HepG2 (cell line): Measurements from ENCODE around the gene MORN1. TPM values are rescaled to one million over a fixed set of nuclear protein-coding genes. Genes with fewer than 3 reads are reported as not detected.

ENCODE experiments used
- ATAC-seq: fragments of 200-7000 bp; cut with Tn5 transposase; 3 replicates; pipeline ENCODE4 v1.9.1; 2020; ENCODE audit warnings: mild to moderate bottlenecking, moderate library complexity
- BruUV-seq: library from RNA; stranded (reverse); fragments of 400-500 nt; replicated peaks from 2 replicates; lab custom pipeline; 2021; lab: Mats Ljungman, UMichigan
- CTCF ChIA-PET: fragments of 300-600 bp; formaldehyde crosslinking; extraction: SDS; loops from one replicate; lab custom pipeline; 2021; ENCODE audit warnings: low total read pairs, inconsistent platforms, low intra/inter-chr PET ratio; lab: Yijun Ruan, JAX
- POLR2A ChIA-PET: fragments of 350-600 bp; sonication (Branson Sonifier 250); formaldehyde crosslinking; loops from one replicate; lab custom pipeline; 2020; ENCODE audit warnings: antibody characterized with exemption, inconsistent platforms; lab: Yijun Ruan, JAX
- DNase-seq: peaks from one replicate; pipeline ENCODE4 v3.0.0-alpha.2; 2015; ENCODE audit warnings: low spot score
- FAIRE-seq: peaks from 3 replicates; lab custom pipeline; 2011; peaks lifted over from hg19 to GRCh38; lab: Jason Lieb, UNC
- H2AFZ ChIP-seq: one replicate; pipeline ENCODE4 v1.6.1; 2011; ENCODE audit warnings: low read length, inconsistent platforms
- H3K27ac ChIP-seq: fragments of 300-600 bp; 3 replicates; pipeline ENCODE4 v1.8.0; 2011; ENCODE audit warnings: mixed run types, mild to moderate bottlenecking, mixed read lengths, low read length, inconsistent platforms; ENCODE audit not compliant: insufficient read depth; ENCODE audit errors: extremely low read length
- H3K27me3 ChIP-seq, 2 experiments: fragments of 200-600 bp in 1 of 2; 2 replicates in 1 of 2; 3 replicates in 1 of 2; pipeline versions ENCODE4 v1.6.0 to v1.8.0; 2011; ENCODE audit warnings: low read length in 2 of 2, mild to moderate bottlenecking in 2 of 2, moderate library complexity in 2 of 2, inconsistent platforms in 1 of 2; ENCODE audit not compliant: insufficient read depth in 2 of 2, control insufficient read depth in 1 of 2
- H3K36me3 ChIP-seq, 2 experiments: fragments of 200-600 bp in 1 of 2; replicated peaks in 1 of 2; 2 replicates in 1 of 2; 3 replicates in 1 of 2; pipeline versions ENCODE4 v1.5.1 to v1.8.0; 2011; ENCODE audit warnings: low read length in 2 of 2, inconsistent platforms in 1 of 2; ENCODE audit not compliant: insufficient read depth in 2 of 2, control insufficient read depth in 1 of 2
- H3K4me1 ChIP-seq: 2 replicates; pipeline ENCODE4 v1.5.1; 2012; ENCODE audit warnings: low read length, inconsistent platforms; ENCODE audit not compliant: insufficient read depth
- H3K4me2 ChIP-seq: 2 replicates; pipeline ENCODE4 v1.6.0; 2011; ENCODE audit warnings: low read depth, low read length, inconsistent platforms
- H3K4me3 ChIP-seq, 3 experiments: fragments of 200-600 bp in 1 of 3; sonication (generic), shearing (Covaris generic) in 1 of 3; replicated peaks in 1 of 3; 2 replicates each; pipeline ENCODE4 v1.5.1; 2011 to 2016; ENCODE audit warnings: low read length in 3 of 3, inconsistent platforms in 2 of 3, low read depth in 2 of 3, mild to moderate bottlenecking in 2 of 3, control low read depth in 1 of 3, mixed read lengths in 1 of 3; ENCODE audit not compliant: insufficient read depth in 1 of 3
- H3K79me2 ChIP-seq: one replicate; pipeline ENCODE4 v1.6.1; 2011; ENCODE audit warnings: low read length, inconsistent platforms; ENCODE audit not compliant: insufficient read depth
- H3K9ac ChIP-seq: 2 replicates; pipeline ENCODE4 v1.6.0; 2011; ENCODE audit warnings: mild to moderate bottlenecking, low read depth, low read length, inconsistent platforms; ENCODE audit not compliant: insufficient read depth
- H3K9me3 ChIP-seq: 2 replicates; pipeline ENCODE4 v1.5.1; 2012; ENCODE audit warnings: mild to moderate bottlenecking, low read length
- H4K20me1 ChIP-seq: 2 replicates; pipeline ENCODE4 v1.6.0; 2011; ENCODE audit warnings: inconsistent platforms, mild to moderate bottlenecking, low read length, moderate library complexity; ENCODE audit not compliant: insufficient read depth
- DR1 ChIP-seq: sonication (generic); formaldehyde crosslinking; IDR thresholded peaks from 2 replicates; pipeline ENCODE4 v1.8.0; 2021; ENCODE audit warnings: mild to moderate bottlenecking, missing genetic modification reagents, inconsistent platforms
- FOXK1 ChIP-seq: sonication (generic); formaldehyde crosslinking; IDR thresholded peaks from 2 replicates; pipeline ENCODE4 v1.4.0; 2020; ENCODE audit warnings: low read depth, missing genetic modification reagents, borderline replicate concordance
- MYC ChIP-seq: sonication (generic); formaldehyde crosslinking; IDR thresholded peaks from 2 replicates; pipeline ENCODE4 v1.9.0; 2021; ENCODE audit warnings: missing genetic modification reagents, borderline replicate concordance
- NFKBIZ ChIP-seq: IDR thresholded peaks from 2 replicates; pipeline ENCODE4 v1.6.1; 2018; ENCODE audit warnings: missing genetic modification reagents, missing compliant biosample characterization
- PLRG1 ChIP-seq: fragments of 450-650 bp; conservative IDR thresholded peaks from 2 replicates; pipeline ENCODE4 v1.6.1; 2016
- RARA ChIP-seq: IDR thresholded peaks from 2 replicates; pipeline ENCODE4 v1.6.1; 2016; ENCODE audit warnings: missing genetic modification reagents, missing compliant biosample characterization
- STAG1 ChIP-seq: sonication (generic); formaldehyde crosslinking; IDR thresholded peaks from 2 replicates; pipeline ENCODE4 v1.4.0; 2020; ENCODE audit warnings: missing genetic modification reagents
- SYNCRIP ChIP-seq: fragments of 200-400 bp; formaldehyde crosslinking; IDR thresholded peaks from 2 replicates; pipeline ENCODE4 v1.6.1; 2018; ENCODE audit warnings: mild to moderate bottlenecking, low read depth, low read length; ENCODE audit not compliant: insufficient read depth
- ZKSCAN1 ChIP-seq: fragments of 150-350 bp; IDR thresholded peaks from 2 replicates; pipeline ENCODE4 v1.6.1; 2014; ENCODE audit warnings: low read length
- ZNF282 ChIP-seq: fragments of 450-650 bp; IDR thresholded peaks from 2 replicates; pipeline ENCODE4 v1.6.1; 2018; ENCODE audit not compliant: partially characterized antibody
- ZNF605 ChIP-seq: sonication (generic); formaldehyde crosslinking; IDR thresholded peaks from 2 replicates; pipeline ENCODE4 v1.8.0; 2022; ENCODE audit warnings: mild to moderate bottlenecking, missing genetic modification reagents
- ZNF891 ChIP-seq: sonication (generic); formaldehyde crosslinking; IDR thresholded peaks from 2 replicates; pipeline ENCODE4 v1.5.0; 2020; ENCODE audit warnings: mild to moderate bottlenecking, missing genetic modification reagents
- WGBS: methylation state at CpG from one replicate; pipeline ENCODE4 v1.1.6; 2017; ENCODE audit warnings: low lambda C conversion rate; 5-methylcytosine and 5-hydroxymethylcytosine counted together
- in situ Hi-C: cut with HindIII; loops from 2 replicates; pipeline ENCODE4 v1.10.0; 2017; ENCODE audit warnings: low pct_unique_long_range_greater_than_20kb; ENCODE audit not compliant: extremely low pct_ligation_motif_present
- intact Hi-C: fragments of 100-400 bp; cut with micrococcal nuclease; formaldehyde crosslinking; loops from one replicate; pipeline ENCODE4 v1.10.0; 2022; ENCODE audit not compliant: unreplicated experiment
- polyA plus RNA-seq, 8 experiments: library from polyadenylated mRNA; depleted of rRNA in 3 of 8; stranded (reverse) in 7 of 8; unstranded in 1 of 8; fragments of >200 nt; fragmentation: Illumina TruSeq in 4 of 8; extraction: Trizol in 4 of 8; gene quantifications; 2 replicates each; pipeline versions ENCODE4 v1.2.1 to v1.2.3, GENCODE V29; 2011 to 2016; ENCODE audit warnings: low read depth in 4 of 8, missing spikeins in 1 of 8, mixed read lengths in 1 of 8; ENCODE audit not compliant: insufficient read depth in 1 of 8
- total RNA-seq, 5 experiments: library from RNA; depleted of rRNA; stranded (reverse); fragments of >200 nt; fragmentation: Illumina TruSeq; extraction: Trizol; gene quantifications; 2 replicates each; pipeline ENCODE4 v1.2.3, GENCODE V29; 2016; ENCODE audit warnings: low read depth in 1 of 5
- TF ChIP-seq, protein P1 (sequence below): fragments of 450-650 bp; IDR thresholded peaks from 2 replicates; pipeline ENCODE4 v1.6.1; 2017; ENCODE audit warnings: mild to moderate bottlenecking
- TF ChIP-seq, protein P2 (sequence below): IDR thresholded peaks from 2 replicates; pipeline ENCODE4 v1.6.1; 2012; ENCODE audit warnings: low read depth, low read length, improper control_type of control experiment

MORN1 gene
- total and polyA plus RNA-seq, 2 of the 13 experiments (the other 11 are each of a cell fraction or from before 2014, with no cell fraction given), result 3.1 to 6.5 TPM

DNA sequence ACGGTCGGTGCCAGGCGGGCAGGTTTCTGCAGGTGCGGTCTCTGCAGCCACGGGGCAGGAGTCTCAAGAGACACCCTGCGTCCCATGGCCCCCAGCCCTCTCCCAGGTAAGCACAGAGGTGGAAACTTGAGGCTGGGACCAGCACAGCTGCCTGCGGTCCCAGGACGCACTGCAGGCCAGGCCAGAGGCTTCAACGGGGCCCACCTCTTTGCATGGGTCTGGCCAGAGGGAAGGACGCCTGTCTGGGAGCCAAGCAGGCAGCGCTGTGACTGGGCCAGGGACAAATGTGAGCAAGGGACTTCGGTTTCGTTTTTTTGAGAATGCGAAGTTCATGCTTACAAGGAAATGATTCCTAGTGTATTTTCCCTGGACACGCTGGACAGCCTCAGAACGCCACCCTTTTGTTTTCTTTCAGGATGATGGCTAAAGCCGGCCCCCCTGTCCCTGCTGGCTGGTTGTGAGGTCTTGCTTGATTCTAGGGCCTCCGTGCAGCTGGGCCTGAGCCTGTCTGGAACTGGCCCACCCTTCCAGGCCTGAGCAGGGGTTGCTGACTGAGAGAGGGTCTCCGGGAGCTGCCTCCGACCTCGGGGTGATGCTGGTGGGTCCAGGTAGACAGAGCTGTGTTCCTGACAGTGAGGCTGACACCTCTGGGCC lies 38.3 kb downstream of the MORN1 start:
- no peak overlapping the region for H3K9ac ChIP-seq
- intact Hi-C loops, result no loop called here
- POLR2A ChIA-PET, result no interaction called here
- WGBS, result 60% methylated on average over 11 of the region's 21 CpGs
- TF ChIP-seq, protein P1, sequence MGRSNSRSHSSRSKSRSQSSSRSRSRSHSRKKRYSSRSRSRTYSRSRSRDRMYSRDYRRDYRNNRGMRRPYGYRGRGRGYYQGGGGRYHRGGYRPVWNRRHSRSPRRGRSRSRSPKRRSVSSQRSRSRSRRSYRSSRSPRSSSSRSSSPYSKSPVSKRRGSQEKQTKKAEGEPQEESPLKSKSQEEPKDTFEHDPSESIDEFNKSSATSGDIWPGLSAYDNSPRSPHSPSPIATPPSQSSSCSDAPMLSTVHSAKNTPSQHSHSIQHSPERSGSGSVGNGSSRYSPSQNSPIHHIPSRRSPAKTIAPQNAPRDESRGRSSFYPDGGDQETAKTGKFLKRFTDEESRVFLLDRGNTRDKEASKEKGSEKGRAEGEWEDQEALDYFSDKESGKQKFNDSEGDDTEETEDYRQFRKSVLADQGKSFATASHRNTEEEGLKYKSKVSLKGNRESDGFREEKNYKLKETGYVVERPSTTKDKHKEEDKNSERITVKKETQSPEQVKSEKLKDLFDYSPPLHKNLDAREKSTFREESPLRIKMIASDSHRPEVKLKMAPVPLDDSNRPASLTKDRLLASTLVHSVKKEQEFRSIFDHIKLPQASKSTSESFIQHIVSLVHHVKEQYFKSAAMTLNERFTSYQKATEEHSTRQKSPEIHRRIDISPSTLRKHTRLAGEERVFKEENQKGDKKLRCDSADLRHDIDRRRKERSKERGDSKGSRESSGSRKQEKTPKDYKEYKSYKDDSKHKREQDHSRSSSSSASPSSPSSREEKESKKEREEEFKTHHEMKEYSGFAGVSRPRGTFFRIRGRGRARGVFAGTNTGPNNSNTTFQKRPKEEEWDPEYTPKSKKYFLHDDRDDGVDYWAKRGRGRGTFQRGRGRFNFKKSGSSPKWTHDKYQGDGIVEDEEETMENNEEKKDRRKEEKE, result no peak
- TF ChIP-seq, protein P2, sequence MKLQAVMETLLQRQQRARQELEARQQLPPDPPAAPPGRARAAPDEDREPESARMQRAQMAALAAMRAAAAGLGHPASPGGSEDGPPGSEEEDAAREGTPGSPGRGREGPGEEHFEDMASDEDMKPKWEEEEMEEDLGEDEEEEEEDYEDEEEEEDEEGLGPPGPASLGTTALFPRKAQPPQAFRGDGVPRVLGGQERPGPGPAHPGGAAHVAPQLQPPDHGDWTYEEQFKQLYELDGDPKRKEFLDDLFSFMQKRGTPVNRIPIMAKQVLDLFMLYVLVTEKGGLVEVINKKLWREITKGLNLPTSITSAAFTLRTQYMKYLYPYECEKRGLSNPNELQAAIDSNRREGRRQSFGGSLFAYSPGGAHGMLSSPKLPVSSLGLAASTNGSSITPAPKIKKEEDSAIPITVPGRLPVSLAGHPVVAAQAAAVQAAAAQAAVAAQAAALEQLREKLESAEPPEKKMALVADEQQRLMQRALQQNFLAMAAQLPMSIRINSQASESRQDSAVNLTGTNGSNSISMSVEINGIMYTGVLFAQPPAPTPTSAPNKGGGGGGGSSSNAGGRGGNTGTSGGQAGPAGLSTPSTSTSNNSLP, result no peak
- TF ChIP-seq ZKSCAN1 (no peak), RARA (CRISPR knock-in tag) (no peak), PLRG1 (no peak), SYNCRIP (no peak), NFKBIZ (CRISPR knock-in tag) (no peak), DR1 (CRISPR knock-in tag) (no peak), FOXK1 (CRISPR knock-in tag) (no peak), STAG1 (no peak), MYC (CRISPR knock-in tag) (no peak), ZNF605 (CRISPR knock-in tag) (no peak), ZNF891 (CRISPR knock-in tag) (no peak), ZNF282 (no peak)
- TF ChIP-seq, all 625 proteins: peak for 0
- Histone ChIP-seq H3K27ac (no peak overlapping the region), H3K4me2 (no peak overlapping the region), H4K20me1 (no peaks in the 10 kb centered on the region), H3K9me3 (no peaks in the 10 kb centered on the region), H3K27me3 (peaks cover 3 to 37% of the 10 kb centered on the region in 2 experiments), H3K36me3 (no peaks in the 10 kb centered on the region), H3K4me1 (peaks cover under 1% of the 10 kb centered on the region; the same call in 1 of the 2 replicates), H3K4me3 (no peak overlapping the region), H2AFZ (no peak overlapping the region), H3K79me2 (no peaks in the 10 kb centered on the region)
- DNase-seq, result no peak
- no peak for ATAC-seq
- no peak for FAIRE-seq
- CTCF ChIA-PET, result no interaction called here
- in situ Hi-C loops, result no loop called here
- BruUV-seq, result no TSS peak
